ENCODE results near the gene KIAA0232. TPM values are rescaled to one million over a fixed set of nuclear protein-coding genes. Genes with fewer than 3 reads are reported as not detected.

KIAA0232 gene
- total and polyA plus RNA-seq, 10 donors, result 3.2 to 50.6 (median 34.5) TPM

DNA sequence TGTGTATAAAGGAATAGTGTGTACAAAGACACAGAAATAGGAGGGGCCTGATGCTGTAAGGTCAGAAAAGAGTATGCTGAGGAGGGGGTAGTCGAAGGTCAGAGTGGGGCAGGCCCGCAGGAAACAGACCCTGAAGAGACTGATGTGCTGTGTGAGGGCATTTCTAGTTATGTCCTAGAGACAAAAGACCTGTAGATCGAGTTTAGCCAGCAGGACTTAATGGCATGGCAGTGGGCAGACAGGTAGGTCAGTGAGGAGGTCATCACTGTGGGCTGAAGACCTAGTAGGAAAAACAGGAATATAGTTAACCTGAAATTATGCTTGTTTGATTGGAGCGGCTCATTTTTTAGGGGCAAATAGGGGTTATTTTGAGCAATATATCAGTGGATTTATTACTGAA, 57.1 kb downstream of the KIAA0232 start:
- intact Hi-C loops (cut with DNase I; ENCODE audit: low total_unique reads), result no loop called here
- Histone ChIP-seq H3K4me1 (peaks cover 0 to 19% (median 3%) of the 10 kb centered on the region in 6 donors), H3K4me3 (no peak overlapping the region), H3K9me3 (peaks cover 0 to 6% (median 0%) of the 10 kb centered on the region in 8 donors), H3K36me3 (peaks cover 0 to 63% (median 12%) of the 10 kb centered on the region in 6 donors), H3K27me3 (replicated peaks in 1 of 7) (no peaks in the 10 kb centered on the region), H3K27ac (no peak overlapping the region)
- DNase-seq, result no peak
- TF ChIP-seq CTCF (IDR thresholded peaks at IDR 0.05 in 8 of 11, conservative IDR thresholded peaks at IDR 0.05 in 3 of 11) (no peak), POLR2AphosphoS5 (IDR thresholded peaks at IDR 0.05) (no peak), POLR2A (IDR thresholded peaks at IDR 0.05) (no peak)
- 81 to 93% (median 89%) methylated on average over 4 of the region's 4 CpGs for WGBS, 5 donors

GRCh38 chr4:6840062-6840976, 57.8 kb downstream of the KIAA0232 start:
- peaks cover 0 to 64% (median 16%) of the 10 kb centered on the region in 6 donors for H3K36me3 ChIP-seq
- intact Hi-C loops (cut with DNase I; ENCODE audit: low total_unique reads), result no loop called here
- TF ChIP-seq POLR2AphosphoS5 (IDR thresholded peaks at IDR 0.05), result peak in 1 of 3 donors; percentile 28
- TF ChIP-seq CTCF (IDR thresholded peaks at IDR 0.05 in 8 of 11, conservative IDR thresholded peaks at IDR 0.05 in 3 of 11), result no peak
- DNase-seq, result no peak
- no peak overlapping the region for H3K4me3 ChIP-seq
- peaks cover 0 to 5% (median 0%) of the 10 kb centered on the region in 8 donors for H3K9me3 ChIP-seq
- H3K27ac ChIP-seq, result peak overlapping the region in 1 of 8 donors; percentile 1
- WGBS, 5 donors, result 71 to 85% (median 72%) methylated on average over 8 of the region's 8 CpGs
- no peaks in the 10 kb centered on the region for H3K27me3 ChIP-seq (replicated peaks in 1 of 7)
- H3K4me1 ChIP-seq, result peaks cover 0 to 19% (median 3%) of the 10 kb centered on the region in 6 donors

- intact Hi-C loops (cut with DNase I; ENCODE audit: low total_unique reads), result no loop called here
- DNase-seq, result no peak
- Histone ChIP-seq H3K36me3 (peaks cover 0 to 73% (median 24%) of the 10 kb centered on the region in 6 donors), H3K27me3 (replicated peaks in 1 of 7) (no peaks in the 10 kb centered on the region), H3K9me3 (no peaks in the 10 kb centered on the region), H3K4me1 (peaks cover 0 to 8% (median 1%) of the 10 kb centered on the region in 6 donors), H3K4me3 (no peak overlapping the region), H3K27ac (no peak overlapping the region)
- 84 to 100% (median 90%) methylated on average over 1 of the region's 1 CpG for WGBS, 5 donors
- TF ChIP-seq POLR2A (IDR thresholded peaks at IDR 0.05) (no peak), POLR2AphosphoS5 (IDR thresholded peaks at IDR 0.05) (no peak), CTCF (IDR thresholded peaks at IDR 0.05 in 8 of 11, conservative IDR thresholded peaks at IDR 0.05 in 3 of 11) (no peak)
Observed at GRCh38 chr4:6845027-6845426, 62.5 kb downstream of the KIAA0232 start.

GRCh38 chr4:6845574-6845973, 63.0 kb downstream of the KIAA0232 start:
- peaks cover 0 to 6% (median 1%) of the 10 kb centered on the region in 6 donors for H3K4me1 ChIP-seq
- H3K27ac ChIP-seq, result no peak overlapping the region
- TF ChIP-seq POLR2AphosphoS5 (IDR thresholded peaks at IDR 0.05) (no peak), CTCF (IDR thresholded peaks at IDR 0.05 in 8 of 11, conservative IDR thresholded peaks at IDR 0.05 in 3 of 11) (no peak), POLR2A (IDR thresholded peaks at IDR 0.05) (no peak)
- no peaks in the 10 kb centered on the region for H3K9me3 ChIP-seq
- no peak overlapping the region for H3K4me3 ChIP-seq
- WGBS, 5 donors, result 94 to 99% (median 96%) methylated on average over 6 of the region's 6 CpGs
- H3K36me3 ChIP-seq, result peaks cover 0 to 79% (median 24%) of the 10 kb centered on the region in 6 donors
- no peak for DNase-seq
- intact Hi-C loops (cut with DNase I; ENCODE audit: low total_unique reads), result no loop called here
- H3K27me3 ChIP-seq (replicated peaks in 1 of 7), result no peaks in the 10 kb centered on the region
